TTC549 (cell line): Measurements from ENCODE around the gene TTLL6.
"Not testable (repeated sequence)": the region's sequence is repeated elsewhere in the genome, so short reads cannot be mapped to it uniquely, and the experiment has no call there.

Experiments
- FAIRE-seq: peaks from 2 replicates; lab custom pipeline; 2012; peaks lifted over from hg19 to GRCh38; lab: Jason Lieb, UNC

Gene TTLL6

DNA sequence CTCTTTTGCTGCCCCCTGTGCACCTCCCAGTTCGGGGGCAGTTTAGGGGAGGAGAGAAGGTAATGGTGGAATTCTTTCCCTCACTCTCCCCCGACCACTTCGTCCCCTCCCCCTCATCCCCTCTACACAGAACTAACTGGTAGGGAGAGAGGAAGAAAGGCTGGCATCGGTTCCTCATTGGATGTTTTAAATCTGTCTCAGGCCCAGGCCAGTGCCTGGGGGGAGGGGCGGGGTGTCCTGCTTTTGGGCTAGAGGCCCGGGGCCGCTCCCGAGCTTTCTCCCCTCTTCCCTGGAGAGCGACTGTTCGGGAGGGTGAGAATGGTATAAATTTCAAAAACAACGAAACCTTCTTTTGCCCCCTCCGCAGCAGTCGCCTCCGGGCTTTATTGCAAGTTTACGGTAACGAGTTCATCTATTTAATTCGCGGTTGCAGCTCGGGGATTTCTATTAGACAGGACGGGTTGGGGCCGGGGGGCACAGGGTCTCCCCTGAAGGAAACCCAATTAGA is 94.1 kb downstream of the TTLL6 start, which contains the start of gene PRAC2:
TSS of gene PRAC2 (plus strand) at position 271 of the 508 bp plus-strand sequence. CDS start 1,226 bp downstream, outside the sequence.
- no peak for FAIRE-seq

DNA sequence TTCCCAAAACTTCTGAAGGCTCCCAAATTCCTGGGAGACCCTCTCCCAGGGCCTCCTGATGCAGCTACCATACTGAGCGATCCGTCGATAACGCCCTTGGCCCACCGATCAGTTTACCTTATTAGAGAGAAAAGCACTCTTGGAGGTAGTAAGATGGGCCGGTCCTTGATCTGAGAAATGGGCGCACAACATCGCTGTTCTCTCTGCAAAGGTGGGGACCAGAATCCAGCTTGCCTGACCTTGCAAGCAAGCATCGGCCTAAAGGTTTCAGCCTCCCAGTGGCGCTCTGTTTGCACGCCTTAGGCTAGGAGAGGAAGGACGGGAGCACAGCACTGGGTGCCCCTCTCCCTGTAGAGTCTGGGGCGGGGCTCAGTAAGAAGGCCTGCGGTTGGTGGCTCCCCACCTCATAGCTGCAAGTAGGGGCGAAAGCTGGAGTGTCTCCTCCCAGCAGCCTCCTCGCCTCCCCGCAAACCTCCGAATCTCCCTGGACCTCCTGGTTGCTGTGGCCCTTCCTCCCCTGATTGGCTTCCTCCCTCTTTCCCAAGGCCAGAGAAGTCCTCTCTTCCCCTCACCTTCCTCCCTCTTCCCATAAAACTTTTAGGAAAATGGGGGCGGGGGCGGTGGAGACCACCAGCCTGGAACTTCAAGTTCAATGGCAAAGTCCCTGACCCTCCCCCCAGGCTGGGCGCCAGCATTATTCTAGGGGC is 94.7 kb downstream of the TTLL6 start, which contains the start of gene PRAC1:
TSS of gene PRAC1 (minus strand) at position 318 of the 707 bp plus-strand sequence. CDS start at position 192, 126 bp downstream.
- FAIRE-seq = no peak

DNA sequence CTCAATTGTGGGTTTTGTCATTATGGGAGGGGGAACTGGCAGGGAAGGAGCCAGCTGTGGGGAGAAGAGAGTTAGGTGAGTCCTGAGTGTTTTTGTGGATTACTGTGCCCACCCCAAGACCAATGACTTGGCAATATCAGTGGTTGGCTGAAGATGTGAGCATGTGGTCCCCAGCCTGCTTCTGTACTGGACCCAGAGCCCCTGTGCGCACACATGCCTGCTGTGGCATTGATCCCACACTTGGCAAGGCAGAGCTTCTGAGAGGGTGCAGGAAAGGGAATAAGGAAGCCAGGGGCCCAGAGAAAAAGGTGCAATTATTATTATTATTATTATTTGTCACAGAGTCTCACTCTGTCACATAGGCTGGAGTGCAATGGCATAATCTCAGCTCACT is 96.0 kb downstream of the TTLL6 start:
- FAIRE-seq = no peak

DNA sequence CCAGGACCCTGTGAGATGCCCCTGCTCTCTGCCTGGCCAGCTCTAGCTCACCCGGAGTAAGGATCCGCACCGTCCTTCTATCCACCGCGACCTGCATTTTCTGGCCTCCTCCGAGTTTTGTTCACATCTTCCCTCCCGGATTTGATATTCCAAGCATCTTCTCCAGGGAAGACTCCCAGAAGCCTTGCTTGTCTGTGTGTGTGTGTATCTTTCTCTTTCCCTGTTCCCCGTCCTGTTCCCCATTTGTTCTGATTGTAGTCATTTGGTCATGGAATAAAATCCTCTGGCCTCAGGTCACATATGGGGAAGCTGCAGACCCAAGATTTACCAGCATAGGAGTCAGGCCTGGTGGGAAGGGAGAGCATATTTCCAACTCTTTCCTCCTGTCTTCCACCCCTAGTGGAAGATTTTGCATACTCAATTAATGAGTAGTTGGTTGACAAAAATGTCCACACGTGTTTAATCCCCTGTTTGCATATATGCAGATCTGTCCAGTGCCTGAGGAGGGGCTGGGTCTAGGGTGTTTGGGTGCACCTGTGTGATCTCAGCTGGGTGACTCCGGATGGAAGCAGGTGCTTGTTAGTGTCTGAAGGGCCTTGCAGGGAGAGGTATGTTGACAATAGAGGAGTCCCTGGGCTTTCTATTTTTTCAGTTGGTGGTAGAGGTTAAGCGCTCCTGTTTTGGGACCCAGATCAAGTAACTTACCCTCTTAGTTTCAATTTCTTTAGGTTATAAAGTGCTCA is 96.6 kb downstream of the TTLL6 start:
- no peak for FAIRE-seq

DNA sequence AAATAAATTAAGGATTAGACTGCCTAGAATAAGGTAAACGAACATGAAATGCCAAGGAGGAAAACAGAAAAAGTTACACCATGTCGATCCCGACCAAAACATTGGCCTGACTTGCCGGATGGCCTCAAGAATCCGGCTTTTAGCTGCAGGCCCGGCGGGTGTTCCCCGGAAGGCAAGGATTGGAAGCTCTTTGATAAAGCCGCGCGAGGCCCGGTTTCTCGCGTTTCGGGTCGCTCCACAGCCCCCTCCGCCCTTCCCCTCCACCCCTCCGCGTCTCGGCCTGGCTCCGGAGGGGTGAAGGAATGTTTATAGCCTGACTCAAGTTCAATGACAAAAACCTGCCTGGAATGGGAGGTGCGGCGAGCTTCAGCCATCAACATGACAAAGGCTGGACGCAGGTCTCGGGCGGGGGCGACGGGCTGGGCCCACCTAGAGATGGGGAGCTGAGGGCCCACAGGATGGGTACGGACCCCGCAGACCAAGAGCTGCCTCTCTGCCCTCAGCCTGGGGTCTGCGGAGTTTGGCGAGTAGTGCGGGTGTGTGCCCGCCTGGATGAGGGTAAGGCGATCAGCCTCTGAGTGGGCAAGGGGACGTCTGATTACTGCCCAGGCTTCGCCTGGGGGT is 97.3 kb downstream of the TTLL6 start:
- FAIRE-seq = no peak

DNA sequence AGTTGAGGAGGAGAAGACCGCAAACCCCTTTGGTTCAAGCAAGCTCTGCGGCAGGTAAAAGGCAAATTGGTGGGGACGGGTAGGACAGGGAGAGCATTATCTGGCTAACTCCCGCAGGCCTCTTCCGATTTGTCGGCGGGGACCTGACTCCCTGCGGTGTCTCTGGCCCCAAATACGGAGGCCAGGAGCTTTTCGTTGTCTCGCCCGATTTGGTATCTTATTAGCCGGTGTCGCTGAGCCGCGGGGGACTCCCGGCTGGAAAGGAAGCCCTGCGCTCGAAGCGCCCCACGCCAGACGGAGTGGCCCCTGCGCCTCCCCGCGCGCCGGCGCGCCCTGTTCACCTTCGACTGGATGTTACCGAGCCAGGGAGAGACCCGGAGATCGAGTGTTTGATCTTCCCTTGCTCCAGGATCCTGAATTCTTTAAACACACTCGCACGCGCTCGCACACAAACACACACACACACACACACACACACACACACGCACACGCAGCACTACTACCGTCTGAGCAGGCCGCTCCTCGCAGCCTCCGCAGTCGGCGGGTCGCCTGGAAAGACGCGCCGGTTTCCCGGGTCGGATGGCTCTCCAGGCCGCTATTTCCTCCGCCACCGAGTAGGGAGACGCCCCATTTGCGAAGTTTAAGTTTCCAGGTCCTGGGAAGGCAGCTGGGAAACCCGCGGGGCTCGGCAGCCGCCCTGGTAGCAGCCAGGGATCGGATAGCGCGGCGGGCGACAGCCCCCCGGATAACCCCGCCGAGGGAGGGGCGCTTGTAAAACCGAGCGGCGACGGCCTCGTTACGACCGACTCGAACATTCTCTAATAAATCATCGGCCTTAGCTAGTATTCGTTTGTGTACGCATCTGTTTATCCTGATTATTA is 98.0 kb downstream of the TTLL6 start:
- no peak for FAIRE-seq

GRCh38 chr17:48718227-48718760 is 98.7 kb downstream of the TTLL6 start:
- no peak for FAIRE-seq

DNA sequence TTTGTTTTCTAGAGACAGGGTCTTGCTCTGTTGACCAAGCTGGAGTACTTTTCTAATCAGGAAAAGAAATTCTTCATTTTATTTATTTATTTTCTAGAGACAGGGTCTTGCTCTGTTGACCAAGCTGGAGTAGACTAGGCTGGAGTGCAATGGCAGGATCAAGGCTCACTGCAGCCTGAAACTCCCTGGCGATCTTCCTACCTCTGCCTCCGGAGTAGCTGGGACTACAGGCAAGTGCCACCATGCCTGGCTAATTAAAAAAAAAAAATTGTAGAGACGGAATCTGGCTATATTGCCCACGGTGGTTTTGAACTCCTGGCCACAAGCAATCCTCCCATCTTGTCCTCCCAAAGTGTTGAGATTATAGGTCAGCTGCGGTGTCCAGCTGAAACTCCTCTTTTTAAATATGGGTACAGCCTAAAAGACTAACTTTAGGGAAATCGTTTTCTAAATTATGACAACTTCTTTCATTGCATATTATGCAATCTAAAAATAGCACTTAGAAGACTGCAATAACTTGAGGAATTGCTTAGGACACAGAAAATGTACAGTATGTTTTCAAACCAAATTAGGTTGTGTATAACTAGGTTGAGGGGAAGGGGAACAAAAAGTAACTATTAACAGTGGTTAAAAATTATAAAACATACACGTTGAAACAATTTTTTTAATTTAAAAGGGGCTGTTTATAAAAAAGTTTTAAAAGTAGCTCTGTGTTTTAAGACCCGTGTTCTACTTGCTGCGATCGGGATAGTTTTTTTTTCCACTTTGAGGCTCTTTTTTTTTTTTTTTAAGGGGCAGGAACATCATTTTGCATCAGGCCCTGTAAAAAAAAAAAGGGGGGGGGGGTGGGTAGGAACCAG is 99.4 kb downstream of the TTLL6 start:
- no peak for FAIRE-seq

GRCh38 chr17:48716549-48716948 is 100.5 kb downstream of the TTLL6 start:
- not testable (repeated sequence) for FAIRE-seq

GRCh38 chr17:48715496-48716399 is 101.3 kb downstream of the TTLL6 start:
- FAIRE-seq = no peak
